ENCODE results near the gene CCNY. TPM values are rescaled to one million over a fixed set of nuclear protein-coding genes. Genes with fewer than 3 reads are reported as not detected.
A peak's percentile ranks its signal among the peaks of the same experiment; 100 is the strongest.

The CCNY gene
- total RNA-seq, 1 donor from 2014 or later, result 81.1 TPM

- intact Hi-C loops (cut with micrococcal nuclease), result no loop called here
- no peak for DNase-seq
- Histone ChIP-seq H3K9me3 (replicated peaks) (no peaks in the 10 kb centered on the region), H3K36me3 (peaks cover 16% of the 10 kb centered on the region), H3K4me3 (no peak overlapping the region), H3K27ac (replicated peaks) (peak overlapping the region; percentile 58), H3K27me3 (ENCODE audit: low read depth) (no peaks in the 10 kb centered on the region), H3K4me1 (peaks cover 62% of the 10 kb centered on the region)
- TF ChIP-seq, protein P1, sequence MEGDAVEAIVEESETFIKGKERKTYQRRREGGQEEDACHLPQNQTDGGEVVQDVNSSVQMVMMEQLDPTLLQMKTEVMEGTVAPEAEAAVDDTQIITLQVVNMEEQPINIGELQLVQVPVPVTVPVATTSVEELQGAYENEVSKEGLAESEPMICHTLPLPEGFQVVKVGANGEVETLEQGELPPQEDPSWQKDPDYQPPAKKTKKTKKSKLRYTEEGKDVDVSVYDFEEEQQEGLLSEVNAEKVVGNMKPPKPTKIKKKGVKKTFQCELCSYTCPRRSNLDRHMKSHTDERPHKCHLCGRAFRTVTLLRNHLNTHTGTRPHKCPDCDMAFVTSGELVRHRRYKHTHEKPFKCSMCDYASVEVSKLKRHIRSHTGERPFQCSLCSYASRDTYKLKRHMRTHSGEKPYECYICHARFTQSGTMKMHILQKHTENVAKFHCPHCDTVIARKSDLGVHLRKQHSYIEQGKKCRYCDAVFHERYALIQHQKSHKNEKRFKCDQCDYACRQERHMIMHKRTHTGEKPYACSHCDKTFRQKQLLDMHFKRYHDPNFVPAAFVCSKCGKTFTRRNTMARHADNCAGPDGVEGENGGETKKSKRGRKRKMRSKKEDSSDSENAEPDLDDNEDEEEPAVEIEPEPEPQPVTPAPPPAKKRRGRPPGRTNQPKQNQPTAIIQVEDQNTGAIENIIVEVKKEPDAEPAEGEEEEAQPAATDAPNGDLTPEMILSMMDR (IDR thresholded peaks at IDR 0.05; ENCODE audit: borderline replicate concordance), result no peak
Measured at GRCh38 chr10:35487336-35488034, 151.2 kb downstream of the CCNY start.

GRCh38 chr10:35488228-35488627, 151.9 kb downstream of the CCNY start:
- Histone ChIP-seq H3K9me3 (replicated peaks) (no peaks in the 10 kb centered on the region), H3K4me3 (no peak overlapping the region), H3K27me3 (ENCODE audit: low read depth) (no peaks in the 10 kb centered on the region), H3K4me1 (peaks cover 64% of the 10 kb centered on the region), H3K36me3 (peaks cover 16% of the 10 kb centered on the region), H3K27ac (replicated peaks) (peak overlapping the region; percentile 58)
- no peak for DNase-seq
- TF ChIP-seq, protein P1 (IDR thresholded peaks at IDR 0.05; ENCODE audit: borderline replicate concordance), result no peak
- intact Hi-C loops (cut with micrococcal nuclease), result no loop called here

- H3K36me3 ChIP-seq, result peaks cover 4% of the 10 kb centered on the region
- TF ChIP-seq, protein P1 (IDR thresholded peaks at IDR 0.05; ENCODE audit: borderline replicate concordance), result no peak
Measured at GRCh38 chr10:35492386-35493195, 156.3 kb downstream of the CCNY start.

DNA sequence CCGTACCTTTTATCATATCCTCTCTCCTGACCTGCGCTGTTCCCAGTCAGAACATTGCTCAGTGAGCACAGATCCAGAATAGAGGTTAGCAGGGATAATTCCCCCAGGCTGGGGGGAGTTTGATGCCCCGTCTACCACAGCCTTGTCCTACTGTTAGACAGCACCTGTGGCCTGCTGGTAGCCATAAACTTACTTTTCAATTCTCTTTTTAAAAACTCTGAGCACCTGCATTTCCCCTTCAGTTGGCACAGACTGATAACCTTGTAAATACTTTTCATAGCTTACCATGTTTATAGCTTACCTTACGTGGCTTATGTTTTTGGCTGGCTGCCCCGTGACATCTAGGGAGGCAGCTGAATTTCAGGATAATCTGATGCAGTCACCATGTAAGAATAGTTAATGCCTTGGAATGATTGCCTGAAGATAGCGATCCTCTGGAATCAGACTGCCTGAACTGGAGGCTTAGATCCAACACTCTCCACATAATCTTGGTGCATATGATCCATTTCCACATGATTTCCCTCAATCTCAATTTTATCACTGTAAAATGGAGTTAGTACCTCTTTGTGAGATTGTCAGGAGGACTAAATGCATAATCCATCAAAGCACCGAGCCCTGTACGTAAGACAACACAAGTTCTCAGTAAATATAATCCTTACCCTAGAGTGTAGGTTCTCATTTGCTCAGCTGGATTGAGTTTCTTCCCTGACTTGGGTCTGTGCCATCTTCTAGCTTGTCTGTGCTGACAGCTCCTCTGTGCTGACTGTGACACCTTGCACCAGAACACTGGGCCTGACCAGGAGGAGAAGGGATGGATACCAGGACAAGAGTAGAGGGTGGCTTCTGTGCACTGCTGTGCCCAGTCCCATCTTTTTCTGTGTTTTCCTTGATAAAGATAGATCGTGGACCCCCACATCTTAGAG, 157.1 kb downstream of the CCNY start:
- no peak for DNase-seq
- Histone ChIP-seq H3K4me3 (no peak overlapping the region), H3K27me3 (ENCODE audit: low read depth) (no peaks in the 10 kb centered on the region), H3K9me3 (replicated peaks) (no peaks in the 10 kb centered on the region), H3K4me1 (peaks cover 75% of the 10 kb centered on the region), H3K27ac (replicated peaks) (peak overlapping the region; percentile 80), H3K36me3 (peaks cover 4% of the 10 kb centered on the region)
- TF ChIP-seq, protein P1 (IDR thresholded peaks at IDR 0.05; ENCODE audit: borderline replicate concordance), result no peak
- intact Hi-C loops (cut with micrococcal nuclease), result no loop called here

More at GRCh38 chr10:35492386-35493195, 156.3 kb downstream of the CCNY start:
- Histone ChIP-seq H3K4me3 (no peak overlapping the region), H3K9me3 (replicated peaks) (no peaks in the 10 kb centered on the region), H3K27ac (replicated peaks) (peak overlapping the region; percentile 80), H3K27me3 (ENCODE audit: low read depth) (no peaks in the 10 kb centered on the region), H3K4me1 (peaks cover 75% of the 10 kb centered on the region)
- intact Hi-C loops (cut with micrococcal nuclease), result no loop called here
- DNase-seq, result no peak

DNA sequence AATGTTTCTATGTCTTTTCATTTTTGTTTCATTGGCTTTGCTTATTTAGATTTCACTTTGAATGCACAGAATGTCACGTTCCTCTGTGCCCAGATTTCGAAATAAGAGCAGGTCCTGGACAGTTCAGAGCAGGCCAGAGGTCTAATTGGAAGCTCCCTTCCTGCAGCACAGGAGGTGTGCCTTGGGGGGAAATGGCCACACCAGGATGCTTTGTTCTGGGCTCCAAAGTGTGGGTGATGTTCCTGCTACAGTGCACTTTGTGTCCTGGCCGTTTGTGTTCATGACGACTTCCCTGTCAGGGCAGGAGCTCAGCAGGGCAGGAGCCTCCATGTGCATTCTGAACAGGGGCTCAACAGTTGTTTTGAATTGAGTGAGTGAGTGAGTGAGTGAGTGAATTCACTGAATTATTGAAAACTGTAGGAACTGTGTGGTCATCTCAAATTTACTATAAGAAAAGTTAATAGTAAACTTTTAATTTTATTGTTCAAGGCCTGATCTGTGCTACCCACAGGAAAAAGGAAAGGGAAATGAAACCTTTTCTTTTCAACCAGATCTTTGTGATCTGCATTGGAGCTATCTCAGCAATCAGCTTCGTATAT, 159.3 kb downstream of the CCNY start:
- Histone ChIP-seq H3K27ac (replicated peaks) (peak overlapping the region; percentile 80), H3K27me3 (ENCODE audit: low read depth) (no peaks in the 10 kb centered on the region), H3K4me3 (no peak overlapping the region), H3K4me1 (peaks cover 93% of the 10 kb centered on the region), H3K36me3 (peaks cover 4% of the 10 kb centered on the region), H3K9me3 (replicated peaks) (no peaks in the 10 kb centered on the region)
- no peak for DNase-seq
- TF ChIP-seq, protein P1 (IDR thresholded peaks at IDR 0.05; ENCODE audit: borderline replicate concordance), result no peak
- intact Hi-C loops (cut with micrococcal nuclease), result no loop called here

Data from left ventricle myocardium inferior (tissue), 1 donor.